SH-SY5Y (cell line): Measurements from ENCODE around the gene PTPRM.

Experiments
- GATA2 ChIP-seq: IDR thresholded peaks from 2 replicates; pipeline ENCODE4 v1.6.1; 2011; ENCODE audit warnings: mild to moderate bottlenecking, low read depth, low read length
- GATA3 ChIP-seq: IDR thresholded peaks from 2 replicates; pipeline ENCODE4 v1.6.1; 2011; ENCODE audit warnings: low read depth, mild to moderate bottlenecking, low read length, moderate library complexity

GRCh38 chr18:8293184-8293583 lies 726.1 kb downstream of the PTPRM start:
- TF ChIP-seq GATA2 = no peak
- TF ChIP-seq GATA3 = no peak
